SK-N-SH (cell line): ENCODE data around the gene CYP11A1.

Experiments
- CTCF ChIP-seq: fragments of 200-600 bp; sonication (generic); IDR thresholded peaks from 2 replicates; pipeline ENCODE4 v1.6.1; 2017; ENCODE audit warnings: antibody characterized with exemption, mild to moderate bottlenecking, moderate library complexity
- EP300 ChIP-seq, 2 experiments: IDR thresholded peaks; 2 replicates each; pipeline versions ENCODE4 v1.4.0 to v1.6.1; 2012; ENCODE audit warnings: borderline replicate concordance in 1 of 2, low read depth in 1 of 2, low read length in 1 of 2
- FOSL2 ChIP-seq: IDR thresholded peaks from 2 replicates; pipeline ENCODE4 v1.4.0; 2012; ENCODE audit warnings: low read depth, mild to moderate bottlenecking, moderate library complexity, borderline replicate concordance
- FOXM1 ChIP-seq: IDR thresholded peaks from 2 replicates; pipeline ENCODE4 v1.4.0; 2012; ENCODE audit warnings: low read depth, mild to moderate bottlenecking
- GABPA ChIP-seq: IDR thresholded peaks from 2 replicates; pipeline ENCODE4 v1.4.0; 2012; ENCODE audit warnings: low read depth, mild to moderate bottlenecking
- IRF3 ChIP-seq: fragments of 150-350 bp; IDR thresholded peaks from 2 replicates; pipeline ENCODE4 v1.6.1; 2016; ENCODE audit warnings: mild to moderate bottlenecking, low read depth, low read length
- NRF1 ChIP-seq: IDR thresholded peaks from 2 replicates; pipeline ENCODE4 v1.6.1; 2012; ENCODE audit warnings: low read depth, mild to moderate bottlenecking, low read length
- POLR2AphosphoS5 ChIP-seq: IDR thresholded peaks from 2 replicates; pipeline ENCODE4 v1.6.1; 2012; ENCODE audit warnings: low read depth, low read length
- RAD21 ChIP-seq: IDR thresholded peaks from 2 replicates; pipeline ENCODE4 v1.6.1; 2012; ENCODE audit warnings: mild to moderate bottlenecking, low read length
- REST ChIP-seq: IDR thresholded peaks from 2 replicates; pipeline ENCODE4 v1.6.1; 2012; ENCODE audit warnings: mild to moderate bottlenecking, low read depth, low read length, moderate library complexity
- RXRA ChIP-seq: IDR thresholded peaks from 2 replicates; pipeline ENCODE4 v1.4.0; 2012; ENCODE audit warnings: low read depth, mild to moderate bottlenecking, borderline replicate concordance
- USF2 ChIP-seq: fragments of 150-350 bp; IDR thresholded peaks from 2 replicates; pipeline ENCODE4 v1.6.1; 2017; ENCODE audit warnings: antibody characterized with exemption, low read length, low read depth, borderline replicate concordance

GRCh38 chr15:74402873-74403587, 35.6 kb upstream of the CYP11A1 start:
- no peak for TF ChIP-seq IRF3
- TF ChIP-seq CTCF = no peak
- TF ChIP-seq GABPA = no peak
- TF ChIP-seq RAD21 = no peak
- TF ChIP-seq NRF1 = no peak
- no peak for TF ChIP-seq REST
- TF ChIP-seq USF2 = no peak
- no peak for TF ChIP-seq POLR2AphosphoS5
- no peak for TF ChIP-seq EP300 (IDR thresholded peaks at IDR 0.05; ENCODE audit: borderline replicate concordance in 1 of 2, low read depth in 1 of 2, low read length in 1 of 2)
- TF ChIP-seq RXRA = no peak
- TF ChIP-seq FOXM1 = no peak
- no peak for TF ChIP-seq FOSL2
